Measurements from ENCODE around the gene MEF2C. TPM values are rescaled to one million over a fixed set of nuclear protein-coding genes. Genes with fewer than 3 reads are reported as not detected.

Gene MEF2C
- total and polyA plus RNA-seq, 7 experiments from 2014 or later: 0.07 to 40.0 (median 2.2) TPM

- H3K27me3 ChIP-seq (ENCODE audit: control insufficient read depth in 2 of 2, insufficient read depth in 2 of 2, low read length in 2 of 2): no peaks in the 10 kb centered on the region
- no peaks in the 10 kb centered on the region for H3K9me3 Mint-ChIP-seq
- H3K4me3 ChIP-seq (ENCODE audit: low read length): no peak overlapping the region
- H3K27ac ChIP-seq (ENCODE audit: low read depth, low read length): no peak overlapping the region
- H3K4me3 Mint-ChIP-seq: peak overlapping the region in 7 of 10 donors; percentile 3 to 59 (median 52)
- DNase-seq: peak in 1 of 9 donors; percentile 14
- peaks cover 0 to 5% of the 10 kb centered on the region in 2 donors for H3K4me1 ChIP-seq (ENCODE audit: control insufficient read depth in 2 of 2, insufficient read depth in 2 of 2, low read length in 2 of 2)
- no peaks in the 10 kb centered on the region for H3K36me3 ChIP-seq (ENCODE audit: control insufficient read depth in 2 of 3, insufficient read depth in 3 of 3, low read length in 3 of 3)
- no peaks in the 10 kb centered on the region for H3K36me3 Mint-ChIP-seq
- peaks cover 6 to 10% (median 8%) of the 10 kb centered on the region in 5 donors for H3K27me3 Mint-ChIP-seq
- H3K4me1 Mint-ChIP-seq: peaks cover 14 to 52% (median 40%) of the 10 kb centered on the region in 7 donors
- no peak for ATAC-seq
- peak overlapping the region in 1 of 9 donors; percentile 8 for H3K27ac Mint-ChIP-seq
- CTCF ChIA-PET: no interaction called here
- intact Hi-C loops (cut with micrococcal nuclease): loop anchor here in 1 of 2 donors (5.0 kb wide), 1 partner anchor 54 kb away; the partner anchor contains the start of gene MEF2C
- no peaks in the 10 kb centered on the region for H3K9me3 ChIP-seq (ENCODE audit: control insufficient read depth in 2 of 3, low read length in 3 of 3)
- POLR2A ChIA-PET: no interaction called here
These were observed 55.0 kb downstream of the MEF2C start for GRCh38 chr5:88827997-88828396.

DNA sequence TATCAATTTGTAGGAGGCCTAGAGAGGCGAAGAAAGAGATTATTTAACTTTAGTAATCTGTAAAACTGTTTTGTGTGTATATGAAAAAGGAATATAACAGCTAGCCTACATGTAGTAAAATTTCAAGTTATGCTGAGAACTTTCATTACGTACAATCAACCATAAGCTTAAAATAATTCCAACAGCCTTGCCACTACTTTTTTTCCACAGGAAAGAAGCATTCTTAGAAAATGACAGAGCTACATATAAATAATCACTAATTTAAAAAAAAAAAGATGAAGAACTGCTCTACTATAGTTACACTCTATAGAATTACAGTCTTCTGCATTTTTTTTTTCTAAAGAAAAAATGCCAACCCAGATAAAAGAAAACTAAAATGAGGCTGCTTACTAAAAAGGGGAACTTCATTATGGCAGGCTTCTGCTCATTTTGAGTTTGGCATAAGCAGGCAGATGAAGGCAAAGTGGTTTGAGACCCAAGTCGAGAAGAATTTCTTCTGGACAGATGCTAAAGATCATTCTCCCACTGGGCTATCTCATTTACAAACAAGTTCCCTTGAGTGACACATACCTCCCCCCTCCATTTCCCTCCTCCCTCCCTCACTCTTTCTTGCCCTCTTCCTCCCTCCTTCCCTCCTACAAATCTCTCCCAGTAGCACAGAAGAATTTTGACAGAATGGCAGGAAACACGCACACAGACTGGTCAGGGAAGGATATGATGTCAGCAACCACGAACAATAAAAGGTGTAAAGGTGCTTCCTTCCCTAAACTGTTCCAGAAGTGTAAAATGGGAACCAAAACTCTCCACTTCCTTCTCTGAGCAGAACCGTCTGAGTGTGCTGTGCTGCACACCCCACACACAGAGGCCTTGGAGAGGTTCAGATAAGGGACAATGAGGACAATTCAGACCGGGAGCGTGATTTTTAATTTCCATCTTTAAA is 56.1 kb downstream of the MEF2C start:
- Mint-ChIP-seq H3K4me1 (peaks cover 14 to 52% (median 40%) of the 10 kb centered on the region in 7 donors), H3K4me3 (peak overlapping the region; percentile 21 to 78 (median 48)), H3K27me3 (peaks cover 4 to 14% (median 10%) of the 10 kb centered on the region in 5 donors), H3K9me3 (no peaks in the 10 kb centered on the region), H3K36me3 (no peaks in the 10 kb centered on the region), H3K27ac (peak overlapping the region in 3 of 9 donors; percentile 18 to 65 (median 58))
- Histone ChIP-seq H3K9me3 (ENCODE audit: control insufficient read depth in 2 of 3, low read length in 3 of 3) (no peaks in the 10 kb centered on the region), H3K27ac (ENCODE audit: low read depth, low read length) (no peak overlapping the region), H3K27me3 (ENCODE audit: control insufficient read depth in 2 of 2, insufficient read depth in 2 of 2, low read length in 2 of 2) (no peaks in the 10 kb centered on the region), H3K4me3 (ENCODE audit: low read length) (no peak overlapping the region), H3K36me3 (ENCODE audit: control insufficient read depth in 2 of 3, insufficient read depth in 3 of 3, low read length in 3 of 3) (no peaks in the 10 kb centered on the region), H3K4me1 (ENCODE audit: control insufficient read depth in 2 of 2, insufficient read depth in 2 of 2, low read length in 2 of 2) (peaks cover 0 to 5% of the 10 kb centered on the region in 2 donors)
- intact Hi-C loops (cut with micrococcal nuclease): loop anchor here in 1 of 2 donors (5.0 kb wide), 1 partner anchor 55 kb away; the partner anchor contains the start of gene MEF2C
- ChIA-PET POLR2A (no interaction called here), CTCF (interaction anchor here (0.7 kb wide), 1 partner anchor 1590 kb away, joined by 3 read pairs; no protein-coding TSS in a partner anchor)
- ATAC-seq (peak; percentile 84), DNase-seq (peak in 1 of 9 donors; percentile 5)

- no peak overlapping the region for H3K4me3 ChIP-seq (ENCODE audit: low read length)
- H3K36me3 Mint-ChIP-seq: no peaks in the 10 kb centered on the region
- no peaks in the 10 kb centered on the region for H3K27me3 ChIP-seq (ENCODE audit: control insufficient read depth in 2 of 2, insufficient read depth in 2 of 2, low read length in 2 of 2)
- peaks cover 14 to 52% (median 40%) of the 10 kb centered on the region in 7 donors for H3K4me1 Mint-ChIP-seq
- POLR2A ChIA-PET: no interaction called here
- no peak overlapping the region for H3K27ac ChIP-seq (ENCODE audit: low read depth, low read length)
- peak overlapping the region in 1 of 9 donors; percentile 12 for H3K27ac Mint-ChIP-seq
- DNase-seq: no peak
- ATAC-seq: no peak
- H3K4me3 Mint-ChIP-seq: peak overlapping the region in 1 of 10 donors; percentile 6
- no peaks in the 10 kb centered on the region for H3K9me3 ChIP-seq (ENCODE audit: control insufficient read depth in 2 of 3, low read length in 3 of 3)
- intact Hi-C loops (cut with micrococcal nuclease): loop anchor here in 1 of 2 donors (5.0 kb wide), 1 partner anchor 57 kb away; the partner anchor contains the start of gene MEF2C
- H3K27me3 Mint-ChIP-seq: peaks cover 7 to 14% (median 10%) of the 10 kb centered on the region in 5 donors
- H3K36me3 ChIP-seq (ENCODE audit: control insufficient read depth in 2 of 3, insufficient read depth in 3 of 3, low read length in 3 of 3): no peaks in the 10 kb centered on the region
- CTCF ChIA-PET: no interaction called here
- H3K9me3 Mint-ChIP-seq: no peaks in the 10 kb centered on the region
- peaks cover 0 to 5% of the 10 kb centered on the region in 2 donors for H3K4me1 ChIP-seq (ENCODE audit: control insufficient read depth in 2 of 2, insufficient read depth in 2 of 2, low read length in 2 of 2)
These were observed 57.2 kb downstream of the MEF2C start for GRCh38 chr5:88825584-88826315.

DNA sequence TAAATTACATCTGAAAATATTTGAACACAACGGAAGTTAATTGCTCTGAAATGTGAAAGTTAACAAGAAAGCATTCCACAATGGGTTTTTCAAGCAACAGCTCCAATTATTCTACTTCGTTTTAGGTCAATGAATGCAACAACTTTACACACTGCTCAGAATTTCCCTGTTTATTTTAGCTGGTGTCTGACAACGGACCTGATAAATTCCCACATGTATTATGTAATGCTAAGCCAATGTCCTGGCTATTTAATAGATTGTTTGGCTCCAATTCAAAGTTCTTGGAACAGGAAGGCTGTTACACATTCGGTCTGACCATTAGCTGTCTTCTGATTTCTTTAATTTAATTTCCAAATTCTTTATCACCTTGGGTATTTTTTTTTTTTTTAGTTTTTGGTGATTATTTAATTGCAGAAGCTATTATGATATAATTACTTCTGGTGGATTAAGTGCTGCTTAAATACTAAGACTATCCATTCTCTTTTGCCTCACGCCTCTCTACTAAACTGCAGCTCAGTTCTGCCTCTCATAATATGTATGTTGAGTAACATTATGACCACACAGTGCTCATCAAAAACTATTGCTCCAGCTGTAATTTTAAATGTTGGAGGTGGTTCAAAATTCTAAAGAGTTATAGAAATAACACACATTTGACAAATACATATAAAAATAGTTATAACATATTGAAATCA is 57.9 kb downstream of the MEF2C start:
- CTCF ChIA-PET: no interaction called here
- H3K27me3 ChIP-seq (ENCODE audit: control insufficient read depth in 2 of 2, insufficient read depth in 2 of 2, low read length in 2 of 2): no peaks in the 10 kb centered on the region
- Mint-ChIP-seq H3K36me3 (no peaks in the 10 kb centered on the region), H3K4me3 (no peak overlapping the region), H3K4me1 (peaks cover 14 to 45% (median 36%) of the 10 kb centered on the region in 7 donors), H3K27me3 (peaks cover 8 to 14% (median 10%) of the 10 kb centered on the region in 5 donors), H3K27ac (no peak overlapping the region), H3K9me3 (no peaks in the 10 kb centered on the region)
- no peak overlapping the region for H3K27ac ChIP-seq (ENCODE audit: low read depth, low read length)
- H3K36me3 ChIP-seq (ENCODE audit: control insufficient read depth in 2 of 3, insufficient read depth in 3 of 3, low read length in 3 of 3): no peaks in the 10 kb centered on the region
- H3K4me1 ChIP-seq (ENCODE audit: control insufficient read depth in 2 of 2, insufficient read depth in 2 of 2, low read length in 2 of 2): peaks cover 0 to 5% of the 10 kb centered on the region in 2 donors
- ATAC-seq (no peak), DNase-seq (no peak)
- no peaks in the 10 kb centered on the region for H3K9me3 ChIP-seq (ENCODE audit: control insufficient read depth in 2 of 3, low read length in 3 of 3)
- no peak overlapping the region for H3K4me3 ChIP-seq (ENCODE audit: low read length)
- POLR2A ChIA-PET: no interaction called here
- intact Hi-C loops (cut with micrococcal nuclease): loop anchor here in 1 of 2 donors (5.0 kb wide), 1 partner anchor 57 kb away; the partner anchor contains the start of gene MEF2C

DNA sequence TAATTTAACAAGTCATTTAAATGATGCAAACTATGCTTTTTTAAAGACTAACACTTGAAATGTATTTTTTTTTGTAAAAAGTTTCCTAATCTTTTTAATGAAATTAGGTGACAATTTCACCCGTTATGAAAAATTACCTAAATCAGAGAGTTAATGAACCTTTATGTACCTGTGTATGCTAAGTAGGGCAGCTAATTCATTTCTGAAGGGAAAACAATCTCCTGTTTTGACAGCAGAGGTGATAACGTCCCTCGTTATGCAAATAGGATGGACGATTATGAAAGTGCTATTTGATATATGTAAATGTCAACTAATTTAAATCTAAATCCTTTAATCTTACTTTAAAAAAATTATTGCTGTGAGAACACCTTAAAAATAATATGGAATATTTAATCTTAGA is 58.8 kb downstream of the MEF2C start:
- Histone ChIP-seq H3K4me1 (ENCODE audit: control insufficient read depth in 2 of 2, insufficient read depth in 2 of 2, low read length in 2 of 2) (peaks cover 0 to 5% of the 10 kb centered on the region in 2 donors), H3K36me3 (ENCODE audit: control insufficient read depth in 2 of 3, insufficient read depth in 3 of 3, low read length in 3 of 3) (no peaks in the 10 kb centered on the region), H3K9me3 (ENCODE audit: control insufficient read depth in 2 of 3, low read length in 3 of 3) (no peaks in the 10 kb centered on the region), H3K27ac (ENCODE audit: low read depth, low read length) (no peak overlapping the region), H3K4me3 (ENCODE audit: low read length) (no peak overlapping the region), H3K27me3 (ENCODE audit: control insufficient read depth in 2 of 2, insufficient read depth in 2 of 2, low read length in 2 of 2) (no peaks in the 10 kb centered on the region)
- Mint-ChIP-seq H3K27me3 (peaks cover 8 to 14% (median 10%) of the 10 kb centered on the region in 5 donors), H3K36me3 (no peaks in the 10 kb centered on the region), H3K27ac (no peak overlapping the region), H3K4me3 (no peak overlapping the region), H3K4me1 (peaks cover 10 to 36% (median 29%) of the 10 kb centered on the region in 7 donors), H3K9me3 (no peaks in the 10 kb centered on the region)
- no peak for DNase-seq
- ChIA-PET CTCF (no interaction called here), POLR2A (no interaction called here)
- ATAC-seq: no peak
- intact Hi-C loops (cut with micrococcal nuclease): no loop called here

DNA sequence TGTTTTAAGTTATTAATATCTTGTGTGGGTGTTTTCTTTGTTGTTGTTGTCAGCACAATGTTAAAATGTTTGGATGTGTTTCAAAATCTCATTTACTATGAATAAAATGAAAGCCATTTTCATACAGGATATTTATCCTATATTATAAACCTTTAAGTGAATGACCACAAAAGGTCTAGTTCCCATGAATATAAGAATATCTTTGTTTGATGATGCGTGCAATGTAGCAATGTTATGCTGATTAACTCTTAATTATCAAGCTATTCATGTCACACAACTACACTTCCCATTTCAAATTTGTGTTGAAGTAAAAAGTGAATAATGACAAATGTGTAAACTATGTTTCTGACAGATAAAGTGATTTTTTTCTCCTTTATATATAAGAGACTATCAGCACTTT is 59.8 kb downstream of the MEF2C start:
- POLR2A ChIA-PET: no interaction called here
- no peaks in the 10 kb centered on the region for H3K36me3 ChIP-seq (ENCODE audit: control insufficient read depth in 2 of 3, insufficient read depth in 3 of 3, low read length in 3 of 3)
- DNase-seq (no peak), ATAC-seq (no peak)
- no peak overlapping the region for H3K4me3 ChIP-seq (ENCODE audit: low read length)
- H3K27me3 ChIP-seq (ENCODE audit: control insufficient read depth in 2 of 2, insufficient read depth in 2 of 2, low read length in 2 of 2): no peaks in the 10 kb centered on the region
- Mint-ChIP-seq H3K27me3 (peaks cover 10 to 19% (median 12%) of the 10 kb centered on the region in 5 donors), H3K36me3 (no peaks in the 10 kb centered on the region), H3K4me3 (no peak overlapping the region), H3K4me1 (peaks cover 7 to 27% (median 21%) of the 10 kb centered on the region in 7 donors), H3K27ac (no peak overlapping the region), H3K9me3 (no peaks in the 10 kb centered on the region)
- intact Hi-C loops (cut with micrococcal nuclease): no loop called here
- no peaks in the 10 kb centered on the region for H3K9me3 ChIP-seq (ENCODE audit: control insufficient read depth in 2 of 3, low read length in 3 of 3)
- CTCF ChIA-PET: no interaction called here
- no peak overlapping the region for H3K27ac ChIP-seq (ENCODE audit: low read depth, low read length)
- peaks cover 0 to 5% of the 10 kb centered on the region in 2 donors for H3K4me1 ChIP-seq (ENCODE audit: control insufficient read depth in 2 of 2, insufficient read depth in 2 of 2, low read length in 2 of 2)
